ENCODE data around the gene ARHGAP26. TPM values are rescaled to one million over a fixed set of nuclear protein-coding genes. Genes with fewer than 3 reads are reported as not detected.

Gene ARHGAP26
- total and polyA plus RNA-seq, 2 of the 4 experiments (the other 2 are of a cell fraction), result 0.54 to 0.56 TPM

DNA sequence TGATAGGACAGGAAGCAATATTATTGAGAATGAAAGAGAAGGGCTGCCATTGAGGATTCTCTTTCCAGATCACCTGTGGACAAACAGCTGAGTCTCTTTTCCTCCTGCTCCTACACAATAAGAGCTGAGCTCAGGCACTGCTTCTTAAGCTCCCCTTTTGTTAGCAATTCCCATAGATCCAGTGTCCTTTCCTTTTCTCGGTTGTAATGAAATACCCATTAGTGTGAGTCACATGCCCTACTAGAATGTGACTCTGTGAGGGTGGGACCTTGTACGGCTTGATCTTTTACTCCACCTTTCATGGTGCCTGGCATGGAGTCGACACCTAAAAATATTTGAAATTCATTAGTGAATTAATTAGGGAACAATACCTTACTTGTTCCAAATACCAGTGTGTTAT is 364.1 kb downstream of the ARHGAP26 start:
- no CpG with 5 or more reads among the region's 3 CpGs for WGBS, 2 experiments (ENCODE audit: extremely low coverage in 2 of 2, insufficient read length in 1 of 2)
- Histone ChIP-seq H3K79me1 (ENCODE audit: low read depth in 1 of 2, low read length in 2 of 2) (no peaks in the 10 kb centered on the region), H4K91ac (ENCODE audit: insufficient read depth, low read depth, low read length) (0 out of 2 replicates have a peak overlapping the region, but pooled peaks have one; percentile 10), H3K4me3 (ENCODE audit: insufficient read depth, low read depth, low read length) (no peak overlapping the region), H3K9me1 (ENCODE audit: insufficient read depth, low read length) (peaks cover 8% of the 10 kb centered on the region), H3K36me3 (ENCODE audit: control insufficient read depth, insufficient read depth, low read length) (no peaks in the 10 kb centered on the region), H3K9ac (ENCODE audit: low read depth, low read length) (no peak overlapping the region), H3K4ac (ENCODE audit: low read depth, low read length) (no peak overlapping the region), H3K27me3 (ENCODE audit: control insufficient read depth, insufficient read depth, low read length) (no peaks in the 10 kb centered on the region), H3K4me1 (ENCODE audit: control insufficient read depth, insufficient read depth, low read length) (peaks cover 4% of the 10 kb centered on the region; the same call in 1 of the 2 replicates), H4K5ac (ENCODE audit: low read depth, low read length) (no peak overlapping the region), H2BK5ac (ENCODE audit: low read depth, low read length, poor library complexity, severe bottlenecking) (no peak overlapping the region), H3K27ac (ENCODE audit: insufficient read depth, low read length) (no peak overlapping the region), H4K8ac (ENCODE audit: low read depth in 2 of 2, low read length in 2 of 2) (no peak overlapping the region; a peak in 1 of 4 replicates), H2AK9ac (replicated peaks; ENCODE audit: low read depth, low read length, poor library complexity) (no peak overlapping the region), H2AFZ (replicated peaks; ENCODE audit: low read length, poor library complexity) (peak overlapping the region; percentile 2), H3K23ac (ENCODE audit: low read depth, low read length) (no peak overlapping the region), H2BK20ac (ENCODE audit: low read depth, low read length) (peak overlapping the region; percentile 5; the same call in 1 of the 2 replicates), H3K56ac (ENCODE audit: extremely low read depth, insufficient read depth, low read length) (no peak overlapping the region), H3K9me3 (ENCODE audit: control insufficient read depth, insufficient read depth, low read length) (no peaks in the 10 kb centered on the region), H3K14ac (replicated peaks; ENCODE audit: low read depth, low read length) (no peak overlapping the region), H2BK120ac (ENCODE audit: low read depth, low read length) (no peak overlapping the region), H3K18ac (ENCODE audit: low read depth, low read length) (no peak overlapping the region), H2AK5ac (ENCODE audit: low read depth, low read length) (no peak overlapping the region), H2BK15ac (ENCODE audit: low read depth, low read length) (no peak overlapping the region), H4K20me1 (ENCODE audit: insufficient read depth, low read length) (no peaks in the 10 kb centered on the region), H3K4me2 (ENCODE audit: low read depth, low read length) (no peak overlapping the region)
- no TSS peak for BruUV-seq (replicated peaks)
- ChIA-PET POLR2A (ENCODE audit: unreplicated experiment) (no interaction called here), CTCF (interaction anchor here (1.6 kb wide), 1 partner anchor 12 kb away, joined by 7 read pairs; no protein-coding TSS in a partner anchor)
- in situ Hi-C loops (cut with MboI; ENCODE audit: low sequenced_read_pairs) (no loop called here), dilution Hi-C loops (cut with HindIII; ENCODE audit: low sequenced_read_pairs, unreplicated experiment) (no loop called here), intact Hi-C loops (cut with micrococcal nuclease) (no loop called here)
- no peak for ATAC-seq (ENCODE audit: low read depth)
- TF ChIP-seq USF2 (IDR thresholded peaks at IDR 0.05; ENCODE audit: low read depth, low read length) (peak; percentile 32; the same call in 1 of the 2 replicates), CHD1 (IDR thresholded peaks at IDR 0.05; ENCODE audit: low read depth, low read length) (no peak)
- DNase-seq, result peak; percentile 44
